Activated T-cell treated with anti-CD3 and anti-CD28 coated beads for 24 hours (primary cell): Measurements from ENCODE around the gene CADPS.

Experiments used
- DNase-seq: peaks from one replicate; pipeline ENCODE4 v3.0.0-alpha.2; 2020; ENCODE audit warnings: low read depth

CADPS gene

DNA sequence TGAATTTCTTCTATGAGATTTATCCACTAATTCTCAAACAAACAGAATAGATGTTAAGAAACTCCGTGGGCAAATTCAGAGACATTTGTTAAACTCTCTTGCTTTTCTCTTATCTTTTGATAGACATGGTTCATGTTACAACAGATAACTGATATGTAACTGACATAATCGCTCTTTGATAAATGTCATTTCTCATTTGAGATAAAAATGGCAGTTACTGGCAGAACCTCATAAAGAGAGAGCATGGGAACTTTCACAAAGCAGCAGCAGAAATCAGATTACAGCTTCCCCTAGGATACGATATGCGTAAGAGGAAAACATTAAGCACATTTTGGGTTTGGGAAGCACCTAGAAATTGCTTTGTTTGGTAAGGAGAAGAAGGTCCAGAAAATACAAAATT lies 126.1 kb downstream of the CADPS start:
- DNase-seq, result no peak

DNA sequence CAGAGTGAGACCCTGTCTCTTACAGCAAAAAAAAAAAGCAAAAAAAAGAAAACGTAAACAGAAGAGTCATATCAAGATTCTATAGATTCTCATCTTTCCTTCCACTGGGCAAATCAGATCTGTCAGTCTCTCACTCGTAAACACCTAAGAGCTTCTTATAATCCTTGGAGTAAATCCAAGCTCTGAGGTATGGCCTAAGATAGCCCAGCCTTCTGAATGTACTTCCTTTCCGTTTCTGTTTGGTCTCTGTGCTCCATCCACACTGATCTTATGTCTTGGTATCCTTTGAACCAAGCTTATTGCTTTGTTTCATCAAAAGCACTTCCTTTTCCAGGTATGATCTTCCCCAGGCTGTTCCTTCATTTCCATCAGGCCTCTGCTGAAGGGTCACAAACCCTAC lies 137.8 kb downstream of the CADPS start:
- no peak for DNase-seq

DNA sequence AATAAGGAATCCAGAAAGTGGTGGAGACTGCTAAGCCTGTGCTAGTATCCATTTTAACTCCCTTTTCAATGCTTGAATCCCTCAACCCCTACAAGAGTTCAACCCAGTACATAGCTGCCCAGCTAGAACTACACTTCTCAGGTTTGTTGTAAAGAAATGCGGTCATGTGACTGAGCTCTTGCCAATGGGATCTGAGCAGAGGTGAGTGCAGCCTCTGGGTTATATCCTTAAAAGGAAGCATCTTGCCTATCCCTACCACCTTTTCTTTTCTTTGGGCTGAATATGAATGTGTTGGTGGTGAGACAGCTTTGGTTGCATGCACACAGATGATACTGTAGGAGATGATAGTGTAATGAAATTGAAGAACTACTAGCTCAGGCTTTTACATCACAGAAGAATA lies 139.7 kb downstream of the CADPS start:
- no peak for DNase-seq

DNA sequence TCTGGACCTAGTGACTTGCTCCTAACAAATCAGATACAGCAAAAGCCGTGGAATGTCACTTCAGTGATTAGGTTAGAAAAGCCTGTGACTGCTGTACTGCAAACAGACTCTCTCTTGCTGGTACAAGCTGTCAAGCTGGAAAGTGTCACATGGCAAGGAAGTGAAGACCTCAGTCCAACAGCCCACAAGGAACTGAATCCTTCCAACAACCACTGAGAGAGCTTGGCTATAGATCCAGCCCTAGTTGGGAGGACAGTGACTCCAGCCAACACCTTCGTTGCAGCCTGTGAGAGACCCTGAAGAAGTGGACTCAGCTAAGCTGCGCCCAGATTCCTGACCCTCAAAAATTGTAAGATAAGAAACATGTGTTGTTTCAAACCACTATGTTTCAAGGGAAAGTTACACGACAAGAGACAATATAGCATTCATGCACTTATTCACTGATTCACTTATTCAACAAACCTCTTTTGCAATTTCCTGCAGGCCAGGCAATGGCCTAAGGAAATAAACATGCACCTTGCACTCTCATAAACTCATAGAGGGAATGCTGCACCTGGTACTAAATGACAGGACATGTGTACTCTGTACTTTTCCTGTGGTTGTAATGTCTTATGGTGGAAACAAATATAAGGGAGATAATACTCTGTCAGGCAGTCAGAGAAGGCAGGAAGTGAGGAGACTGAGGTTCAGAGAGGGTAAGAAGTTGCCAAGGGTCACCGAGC lies 142.9 kb downstream of the CADPS start:
- no peak for DNase-seq

DNA sequence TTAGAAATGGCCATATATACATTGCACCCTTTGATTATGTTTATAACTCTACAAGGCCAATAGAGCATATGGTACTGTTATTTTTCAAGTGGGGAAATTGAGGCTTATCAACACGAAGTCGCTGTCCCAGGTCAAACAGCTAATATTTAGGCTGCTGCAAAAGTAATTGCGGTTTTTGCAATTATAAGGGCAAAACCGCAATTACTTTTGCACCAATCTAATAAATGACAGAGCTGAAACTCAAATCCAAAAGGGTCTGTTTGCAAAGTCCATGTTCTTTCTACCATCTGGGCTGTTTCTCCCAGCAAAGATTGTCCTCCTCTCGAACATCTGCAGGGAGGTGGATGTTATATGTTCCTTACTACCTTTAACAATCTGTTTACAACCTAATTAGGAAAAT lies 147.2 kb downstream of the CADPS start:
- DNase-seq, result no peak

DNA sequence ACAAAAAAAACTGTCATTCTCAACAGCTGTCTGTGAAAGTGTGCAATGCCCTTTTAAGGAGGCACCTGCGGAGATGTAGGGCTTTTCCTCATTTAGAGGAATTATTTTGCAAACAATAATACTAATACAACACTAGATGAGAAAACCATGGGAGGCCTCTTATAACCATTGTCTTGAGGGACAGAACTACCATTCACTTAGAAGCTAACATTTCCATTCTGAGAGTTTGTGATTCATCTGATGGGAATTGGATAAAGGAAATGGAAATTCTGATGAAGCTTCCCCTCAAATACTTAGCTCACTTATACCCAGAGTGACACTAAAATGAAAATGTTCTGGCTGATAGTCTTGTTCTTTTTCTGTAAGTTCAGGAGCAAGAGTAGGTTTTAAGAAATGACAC lies 147.7 kb downstream of the CADPS start:
- DNase-seq, result no peak

DNA sequence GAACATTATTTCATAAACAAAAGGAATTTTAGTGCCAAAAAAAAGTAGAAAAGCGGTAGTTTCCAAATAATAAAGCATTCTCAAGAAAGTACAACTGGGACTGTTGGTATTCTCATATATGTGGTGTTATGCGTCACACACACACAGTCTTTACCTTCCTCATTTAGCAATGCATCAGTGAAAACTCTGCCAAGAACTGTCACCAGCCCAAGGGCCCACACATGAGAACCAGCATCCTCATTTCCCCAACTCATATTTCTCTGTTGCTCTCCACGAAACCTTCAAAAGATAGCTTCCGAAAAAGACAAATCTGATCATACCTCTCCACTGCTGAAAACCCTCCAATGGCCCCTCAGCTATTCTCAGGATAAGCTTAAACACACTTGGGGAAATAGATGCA lies 150.7 kb downstream of the CADPS start:
- no peak for DNase-seq

DNA sequence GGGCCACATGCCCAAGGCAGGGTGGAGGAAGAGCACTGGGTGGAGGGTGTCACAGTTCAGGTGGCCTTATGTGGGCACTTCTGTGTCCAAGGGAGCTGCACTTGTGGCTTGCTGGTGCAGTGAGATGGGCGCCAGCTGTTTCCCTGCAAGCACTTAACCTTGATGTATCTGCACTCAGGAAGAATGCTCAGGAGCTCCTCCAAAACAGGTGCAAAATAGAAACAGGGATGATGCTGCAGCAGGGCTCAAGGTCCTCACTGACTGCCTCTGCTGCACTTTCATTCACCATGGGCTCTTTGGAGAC lies 151.3 kb downstream of the CADPS start:
- no peak for DNase-seq

DNA sequence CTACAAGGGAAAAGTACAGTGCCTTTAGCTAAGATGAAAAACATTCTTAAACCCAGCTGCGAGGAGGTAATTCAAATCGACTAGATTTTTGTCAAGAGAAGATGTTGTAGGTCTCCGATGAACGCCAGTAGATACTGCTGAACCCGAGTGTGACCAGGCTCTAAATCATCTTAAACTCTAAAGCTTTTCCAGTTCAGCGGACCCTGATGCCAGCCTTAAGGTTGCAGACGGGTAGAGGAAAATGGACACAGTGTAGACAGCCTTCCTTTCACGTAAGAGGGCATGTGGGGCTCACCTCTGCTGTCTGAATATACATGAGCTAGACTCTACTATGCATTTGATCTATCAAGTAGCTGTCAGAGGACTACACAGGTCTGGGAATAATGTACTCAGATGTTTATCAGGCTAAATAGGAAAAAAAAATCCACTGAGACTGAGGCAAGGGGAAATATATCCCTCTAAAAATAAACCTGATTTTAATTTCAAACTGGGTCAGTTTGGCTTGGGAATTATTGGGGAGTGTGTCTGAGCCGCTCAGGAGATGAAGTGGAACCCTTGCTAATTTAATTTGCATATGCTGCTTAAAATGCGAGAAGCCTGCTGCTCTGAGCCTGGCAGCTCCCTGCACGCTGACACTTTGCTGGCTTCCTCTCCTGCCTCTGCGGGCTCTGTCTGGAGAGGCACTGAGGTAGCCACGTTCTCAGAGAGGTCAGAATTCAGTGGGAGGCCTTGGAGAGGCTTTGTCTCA lies 151.9 kb downstream of the CADPS start:
- no peak for DNase-seq

DNA sequence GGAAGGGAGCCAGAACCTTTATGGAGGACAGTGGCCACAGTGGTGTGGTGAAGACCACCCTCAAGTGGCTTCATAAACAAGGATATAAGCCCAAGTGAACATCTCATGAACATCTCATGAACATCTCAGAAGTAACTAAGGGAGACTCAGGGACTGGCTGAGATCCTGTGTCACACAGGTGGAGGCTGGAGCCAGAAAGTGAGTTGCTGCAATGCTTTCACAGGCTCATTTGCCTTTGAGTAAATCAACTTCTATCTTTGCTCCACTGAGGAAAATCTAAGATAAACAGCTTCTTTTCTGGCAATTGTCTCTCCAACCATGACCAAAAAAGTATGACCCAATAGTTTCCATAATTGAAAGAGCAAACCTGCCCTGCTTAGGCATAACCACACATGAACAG lies 152.9 kb downstream of the CADPS start:
- DNase-seq, result no peak

DNA sequence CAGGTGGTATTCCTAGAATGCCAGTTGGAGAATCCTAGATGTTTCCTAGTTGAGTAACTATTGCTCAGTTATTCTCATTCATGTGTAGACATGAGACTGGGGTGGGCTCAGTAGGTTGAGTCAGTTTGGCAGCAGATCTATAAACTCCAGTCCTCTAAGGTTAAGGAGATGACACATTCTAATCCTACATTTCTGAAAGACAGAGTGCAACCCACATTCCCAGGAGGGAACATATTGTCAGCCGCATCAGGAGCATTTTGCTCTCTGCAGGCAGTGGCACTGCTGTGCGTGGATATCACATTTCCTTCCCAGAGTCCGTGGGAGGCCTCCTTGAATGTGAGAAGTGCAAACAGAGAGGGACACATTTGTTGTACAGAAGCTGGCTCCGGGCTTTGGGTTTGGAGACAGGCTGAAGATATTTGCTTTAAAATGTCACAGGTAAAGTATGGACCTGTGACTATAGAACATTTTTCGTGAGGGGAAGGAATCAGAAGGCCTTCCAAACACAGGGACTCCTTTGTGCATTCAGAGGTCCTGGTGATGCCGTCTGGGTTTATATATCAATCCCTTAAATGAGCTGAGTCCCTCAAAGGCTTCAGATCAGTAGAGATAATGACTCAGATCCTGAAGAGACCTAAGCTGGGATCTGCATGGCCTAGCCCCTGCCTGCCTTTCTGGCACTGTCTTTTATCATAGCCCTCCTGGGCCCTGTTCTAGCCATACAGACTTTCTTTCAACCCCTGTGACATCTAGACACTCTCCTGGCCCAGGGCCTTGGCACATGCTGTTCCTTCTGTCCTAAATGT lies 156.5 kb downstream of the CADPS start:
- no peak for DNase-seq

DNA sequence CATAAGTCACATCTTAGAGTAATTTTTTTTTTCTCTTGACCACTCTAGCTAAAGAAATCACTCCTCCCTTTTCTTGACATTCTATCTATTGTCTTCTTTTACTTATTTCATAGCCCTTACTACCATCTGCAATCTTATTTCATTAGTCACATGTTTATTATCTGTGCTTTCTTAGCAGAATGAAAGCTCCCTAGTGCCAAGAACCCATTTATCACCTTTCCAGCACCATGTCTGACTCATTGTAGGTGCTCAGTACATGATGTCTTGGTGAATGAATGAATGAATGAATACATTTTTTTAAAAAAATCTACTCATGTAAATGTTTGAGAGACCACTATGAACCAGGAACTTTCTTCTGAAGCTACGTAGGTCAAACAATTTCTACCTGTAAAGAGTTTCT lies 157.2 kb downstream of the CADPS start:
- no peak for DNase-seq

DNA sequence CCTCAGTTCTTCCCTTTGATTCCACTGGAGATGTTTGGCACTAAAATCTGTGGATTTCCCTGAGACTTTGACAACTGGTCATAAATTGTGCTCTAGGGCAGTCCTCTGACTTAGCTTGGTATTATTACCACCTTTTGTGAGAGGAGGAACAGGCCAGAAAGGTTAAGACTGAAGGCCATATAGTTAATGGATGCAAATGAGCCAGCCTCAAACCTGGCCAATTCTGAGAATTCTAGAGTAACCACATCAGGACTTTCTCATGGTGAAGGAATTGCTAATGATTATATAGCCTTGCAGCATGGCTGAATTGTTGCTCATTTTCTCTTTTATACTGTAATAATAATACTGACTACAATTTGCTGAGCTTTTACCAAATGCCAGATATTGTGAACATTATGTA lies 162.5 kb downstream of the CADPS start:
- DNase-seq, result no peak

DNA sequence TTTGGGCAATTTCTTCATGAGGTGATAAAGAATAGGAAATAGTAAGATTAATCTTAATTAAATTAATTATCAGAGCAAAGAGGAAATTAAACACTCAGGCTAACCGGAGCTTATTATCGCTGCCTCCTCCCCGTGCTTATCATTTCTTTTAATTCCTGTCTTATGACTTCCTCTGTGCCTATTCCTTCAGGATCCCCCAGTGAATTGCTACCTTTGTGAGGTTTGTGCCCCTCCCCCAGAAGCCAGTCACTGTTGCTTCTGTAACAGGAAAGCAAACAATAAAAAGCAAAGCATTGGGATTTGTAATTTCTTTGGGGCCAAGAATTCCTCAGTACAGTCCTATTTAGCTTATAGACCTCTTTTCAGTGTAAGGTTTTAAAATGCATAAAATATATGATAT lies 164.5 kb downstream of the CADPS start:
- DNase-seq, result no peak

DNA sequence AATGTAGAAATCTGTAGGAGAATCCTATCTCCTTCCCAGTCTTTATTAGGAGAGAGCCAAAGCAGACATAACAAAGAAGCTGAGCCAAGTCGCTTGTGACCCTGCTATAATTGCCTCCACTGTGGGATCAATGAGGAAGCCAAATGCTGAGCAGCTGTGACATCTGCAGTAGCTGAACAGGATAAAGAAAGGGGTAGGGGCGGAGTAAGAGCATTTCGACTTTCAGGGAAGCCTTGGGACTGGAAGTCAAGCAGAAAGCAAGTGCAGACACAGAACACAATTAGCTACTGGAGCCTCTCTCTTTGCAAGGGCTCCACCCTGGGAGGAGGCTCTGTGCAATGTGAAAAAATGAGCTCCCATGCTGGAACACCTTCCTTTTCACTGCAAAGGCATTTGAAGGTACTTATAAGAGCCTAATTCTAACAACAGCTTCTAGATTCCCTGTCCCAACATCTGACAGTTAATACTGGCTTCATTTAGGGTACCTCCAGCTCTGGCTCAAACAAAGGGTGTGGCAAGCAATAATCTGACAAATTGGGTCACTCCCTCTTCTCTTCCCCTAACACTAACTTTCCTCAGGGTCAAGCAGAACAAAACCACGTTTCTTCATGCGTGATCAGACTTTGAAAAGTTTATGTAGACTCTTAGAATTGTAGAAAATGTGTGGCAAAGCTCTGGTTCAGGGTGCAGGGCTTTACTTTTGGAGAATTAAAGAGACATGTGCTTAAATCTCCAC lies 166.4 kb downstream of the CADPS start:
- no peak for DNase-seq

DNA sequence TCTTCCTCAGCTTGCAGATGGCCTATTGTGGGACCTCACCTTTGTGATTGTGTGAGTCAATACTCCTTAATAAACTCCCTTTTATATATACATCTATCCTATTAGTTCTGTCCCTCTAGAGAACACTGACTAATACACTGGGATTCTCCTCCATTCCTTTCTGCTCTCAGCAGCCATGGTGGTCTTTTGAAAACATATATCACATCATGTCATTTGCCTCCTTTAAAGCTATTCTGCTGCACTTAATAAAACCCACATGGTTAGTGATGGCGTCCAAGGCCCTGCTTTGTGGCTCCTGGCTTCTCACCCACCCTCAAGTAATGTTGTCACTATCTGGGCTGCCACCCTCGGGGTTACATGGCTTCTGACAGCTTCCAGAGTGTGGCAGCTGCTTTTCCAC lies 169.5 kb downstream of the CADPS start:
- no peak for DNase-seq

DNA sequence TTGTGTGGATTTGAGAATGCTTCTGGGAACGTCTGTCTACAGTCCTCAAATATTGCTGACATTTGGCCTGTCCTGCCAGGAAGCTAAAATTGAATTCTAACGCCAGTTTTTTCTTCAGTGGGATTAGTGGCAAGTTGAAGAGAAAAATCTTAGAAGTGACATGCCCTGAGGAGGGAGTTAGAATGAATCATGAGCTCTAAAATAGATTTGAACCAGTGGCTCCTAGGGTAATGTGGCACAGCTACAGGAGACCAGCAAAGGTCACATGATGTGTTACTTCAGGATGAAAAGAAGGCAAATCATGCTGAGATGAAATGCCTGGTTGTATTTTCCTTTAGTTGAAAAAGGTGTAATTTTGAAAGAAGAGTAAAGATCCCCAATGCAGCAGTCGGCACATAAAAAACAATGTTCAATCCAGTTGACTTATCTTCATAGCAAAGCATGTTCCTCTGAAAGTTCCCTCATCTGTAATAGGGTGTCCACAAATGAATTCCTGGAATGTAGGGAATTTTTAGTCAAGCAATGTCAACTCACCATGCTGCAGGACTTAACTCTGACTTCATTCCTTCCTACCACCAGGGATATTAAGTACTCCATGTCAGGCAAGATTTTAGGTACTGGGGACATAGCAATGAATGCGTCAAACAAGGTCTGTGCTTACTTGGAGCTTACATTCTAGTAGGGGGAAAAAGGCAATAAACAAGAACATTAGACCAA lies 171.6 kb downstream of the CADPS start:
- DNase-seq, result no peak

DNA sequence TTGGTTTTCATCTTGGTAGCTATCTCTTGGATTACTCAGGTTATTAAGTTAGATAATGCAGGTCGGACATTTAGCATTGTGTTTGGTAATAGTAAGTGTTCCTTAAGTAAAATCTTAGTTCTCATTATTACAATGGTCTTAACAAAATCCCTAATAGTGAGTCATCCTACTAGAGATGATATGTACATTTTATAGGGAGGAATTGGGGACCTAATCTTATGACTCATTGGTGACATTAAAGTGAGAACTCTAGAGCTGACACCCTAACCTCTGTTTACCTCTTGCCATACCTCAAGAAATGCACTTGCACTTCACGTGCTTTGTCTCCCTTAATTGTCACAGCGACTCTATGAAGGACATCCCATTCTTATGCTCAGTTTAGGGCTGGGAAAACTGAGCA lies 174.9 kb downstream of the CADPS start:
- no peak for DNase-seq

DNA sequence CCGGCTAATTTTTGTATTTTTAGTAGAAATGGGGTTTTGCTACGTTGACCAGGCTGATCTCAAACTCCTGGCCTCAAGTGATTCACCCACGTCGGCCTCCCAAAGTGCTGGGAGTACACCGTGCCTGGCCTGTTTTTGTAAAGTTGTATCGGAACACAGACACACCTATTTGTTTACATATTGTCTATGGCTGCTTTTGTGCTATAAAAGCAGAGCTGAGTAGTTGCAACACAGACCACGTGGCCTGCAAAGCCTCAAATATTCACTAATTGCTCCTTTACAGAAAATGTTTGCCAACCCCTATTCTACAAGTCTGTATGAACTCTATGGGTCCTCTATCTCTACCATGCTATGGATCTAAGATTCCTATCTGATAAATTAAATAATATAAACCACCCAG lies 175.5 kb downstream of the CADPS start:
- no peak for DNase-seq

DNA sequence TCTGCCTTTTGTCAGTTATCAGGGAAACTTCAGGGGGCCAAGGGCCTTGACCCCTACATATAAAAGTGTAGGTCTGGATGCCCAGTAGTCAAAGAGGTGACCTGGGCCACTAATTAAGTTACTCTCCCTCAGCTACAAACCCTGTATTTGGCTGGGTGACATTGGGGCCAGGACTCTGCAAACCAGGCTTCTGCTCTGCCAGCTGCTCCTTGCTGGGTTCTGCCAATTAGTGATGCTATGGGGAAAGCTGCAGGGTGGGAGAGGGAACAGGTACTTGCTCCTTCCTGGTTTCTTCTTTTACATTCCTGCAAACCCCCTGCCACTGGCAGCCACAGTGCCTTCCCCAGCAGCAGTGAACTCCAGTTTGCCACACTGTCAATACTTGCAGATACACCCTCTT lies 179.2 kb downstream of the CADPS start:
- no peak for DNase-seq

DNA sequence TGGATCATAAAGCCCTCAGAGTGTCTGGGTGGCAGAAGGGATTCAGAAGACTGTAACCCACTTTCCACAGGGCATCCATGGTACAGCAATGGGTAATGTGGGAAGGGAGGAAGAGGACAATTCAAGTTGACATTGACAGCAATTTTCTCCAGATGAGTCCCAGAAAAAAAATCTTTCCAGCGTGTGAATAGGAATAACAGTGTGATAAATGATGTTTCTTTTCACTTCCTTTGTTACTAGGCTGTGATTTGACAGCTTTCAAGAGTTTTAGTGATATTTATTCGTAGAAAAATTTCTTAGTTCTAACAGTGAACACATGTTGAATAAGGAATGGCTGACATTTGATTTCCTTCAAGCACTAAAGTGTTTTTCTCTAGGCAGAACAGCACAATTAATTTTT lies 186.4 kb downstream of the CADPS start:
- DNase-seq, result no peak

DNA sequence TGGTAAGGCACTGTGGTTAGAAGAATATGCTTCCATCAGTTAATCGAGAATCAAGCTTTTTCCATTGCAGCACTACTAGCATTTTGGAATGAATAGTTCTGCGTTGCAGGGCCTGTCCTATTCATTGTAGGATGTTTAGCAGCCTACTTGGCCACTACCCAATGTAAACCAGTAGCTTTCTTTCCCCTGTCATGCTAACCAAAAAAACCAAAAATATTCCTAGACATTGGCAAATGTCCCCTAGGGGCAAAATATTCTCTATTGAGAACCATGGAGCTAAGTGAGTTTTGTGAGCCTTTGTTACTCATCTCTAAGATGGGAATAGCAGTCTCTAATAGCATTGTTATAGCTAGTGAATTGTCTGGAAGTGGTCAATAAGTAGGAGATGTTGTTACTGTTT lies 187.2 kb downstream of the CADPS start:
- DNase-seq, result no peak
